Natural killer cell treated with Interleukin-12 subunit alpha and Interleukin-12 subunit beta and Interleukin-15 and Interleukin-18, amount 100 ng/mL, for 72 hours (primary cell): ENCODE data around the gene MAPK14. TPM values are rescaled to one million over a fixed set of nuclear protein-coding genes. Genes with fewer than 3 reads are reported as not detected.

Experiments used
- ATAC-seq, 2 donors: fragments of 150-1000 bp; cut with Tn5 transposase in 1 of 2; sonication (Bioruptor Pico), chemical (Tn5 transposase) in 1 of 2; 2 replicates each; pipeline ENCODE4 v1.10.0; 2021
- DNase-seq: peaks from one replicate; pipeline ENCODE4 v3.0.0; 2022; ENCODE audit warnings: low spot score
- H3K27ac Mint-ChIP-seq, 2 donors: 1 replicate in 1 of 2; 2 replicates in 1 of 2; pipeline ENCODE4 v1.8.0; 2022; ENCODE audit warnings: mixed read lengths in 2 of 2, mild to moderate bottlenecking in 1 of 2, moderate library complexity in 1 of 2
- H3K27me3 Mint-ChIP-seq, 2 donors: 1 replicate in 1 of 2; 2 replicates in 1 of 2; pipeline ENCODE4 v1.8.0; 2022; ENCODE audit warnings: mixed read lengths in 2 of 2
- H3K36me3 Mint-ChIP-seq: one replicate; pipeline ENCODE4 v1.8.0; 2022; ENCODE audit warnings: mixed read lengths
- H3K4me1 Mint-ChIP-seq, 2 donors: 1 replicate in 1 of 2; 2 replicates in 1 of 2; pipeline ENCODE4 v1.8.0; 2022; ENCODE audit warnings: low read depth in 2 of 2, mixed read lengths in 2 of 2, mild to moderate bottlenecking in 1 of 2
- H3K4me3 Mint-ChIP-seq: one replicate; pipeline ENCODE4 v1.8.0; 2022; ENCODE audit warnings: mixed read lengths
- H3K9me3 Mint-ChIP-seq: 2 replicates; pipeline ENCODE4 v1.8.0; 2022; ENCODE audit warnings: mixed read lengths
- total RNA-seq, 2 donors: library from RNA; stranded (reverse); gene quantifications; one replicate each; pipeline ENCODE4 v1.2.3, GENCODE V29; 2022

MAPK14 gene
- total RNA-seq, 2 donors from 2014 or later, result 68.4 to 71.4 TPM

DNA sequence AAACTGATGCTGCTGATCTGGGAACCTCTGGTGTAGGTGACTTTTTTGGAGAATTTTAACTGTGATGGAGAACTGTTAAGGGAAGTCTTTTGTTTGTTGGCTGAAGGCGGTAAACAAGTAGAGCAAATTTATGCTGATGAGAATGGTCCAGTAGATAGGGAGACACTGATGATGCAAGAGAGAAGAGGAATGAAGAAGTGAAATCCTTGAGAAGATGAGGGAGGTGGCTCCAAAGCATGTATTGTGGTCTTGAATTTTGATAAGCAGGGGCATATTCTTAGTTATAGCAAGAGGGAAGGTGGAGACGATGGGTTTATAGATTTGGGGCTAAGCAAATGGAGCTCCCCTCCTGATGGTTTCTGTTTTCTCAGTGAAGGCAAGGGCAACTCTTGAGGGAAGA, 22.0 kb downstream of the MAPK14 start:
- H3K36me3 Mint-ChIP-seq, result no peaks in the 10 kb centered on the region
- no peak overlapping the region for H3K27ac Mint-ChIP-seq
- DNase-seq (no peak), ATAC-seq (no peak)
- H3K27me3 Mint-ChIP-seq, result no peaks in the 10 kb centered on the region
- H3K4me1 Mint-ChIP-seq, result peaks cover 7 to 8% of the 10 kb centered on the region in 2 donors
- no peak overlapping the region for H3K4me3 Mint-ChIP-seq
- H3K9me3 Mint-ChIP-seq, result no peaks in the 10 kb centered on the region

DNA sequence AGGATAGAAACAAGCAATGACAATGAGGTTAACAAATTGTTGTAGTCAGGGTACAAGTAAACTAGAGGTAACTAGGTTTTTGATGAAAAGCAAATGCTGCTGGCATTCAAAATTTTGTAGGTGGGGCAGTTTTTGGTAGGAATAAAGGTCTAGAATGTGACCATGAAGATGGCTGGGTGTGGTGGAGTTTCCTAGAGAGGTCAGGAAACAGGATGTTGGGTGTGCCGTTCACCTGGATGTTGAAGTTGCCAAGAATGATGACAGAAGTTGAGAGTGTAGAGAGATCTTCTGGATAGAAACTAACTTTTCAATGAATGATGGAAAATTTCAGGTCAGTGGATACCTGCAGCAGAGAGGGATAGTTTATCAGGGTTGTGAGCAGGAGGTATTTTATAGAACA, 22.7 kb downstream of the MAPK14 start:
- Mint-ChIP-seq H3K27me3 (no peaks in the 10 kb centered on the region), H3K4me3 (no peak overlapping the region), H3K9me3 (no peaks in the 10 kb centered on the region), H3K4me1 (peaks cover 7 to 8% of the 10 kb centered on the region in 2 donors), H3K27ac (no peak overlapping the region), H3K36me3 (no peaks in the 10 kb centered on the region)
- DNase-seq (no peak), ATAC-seq (no peak)

DNA sequence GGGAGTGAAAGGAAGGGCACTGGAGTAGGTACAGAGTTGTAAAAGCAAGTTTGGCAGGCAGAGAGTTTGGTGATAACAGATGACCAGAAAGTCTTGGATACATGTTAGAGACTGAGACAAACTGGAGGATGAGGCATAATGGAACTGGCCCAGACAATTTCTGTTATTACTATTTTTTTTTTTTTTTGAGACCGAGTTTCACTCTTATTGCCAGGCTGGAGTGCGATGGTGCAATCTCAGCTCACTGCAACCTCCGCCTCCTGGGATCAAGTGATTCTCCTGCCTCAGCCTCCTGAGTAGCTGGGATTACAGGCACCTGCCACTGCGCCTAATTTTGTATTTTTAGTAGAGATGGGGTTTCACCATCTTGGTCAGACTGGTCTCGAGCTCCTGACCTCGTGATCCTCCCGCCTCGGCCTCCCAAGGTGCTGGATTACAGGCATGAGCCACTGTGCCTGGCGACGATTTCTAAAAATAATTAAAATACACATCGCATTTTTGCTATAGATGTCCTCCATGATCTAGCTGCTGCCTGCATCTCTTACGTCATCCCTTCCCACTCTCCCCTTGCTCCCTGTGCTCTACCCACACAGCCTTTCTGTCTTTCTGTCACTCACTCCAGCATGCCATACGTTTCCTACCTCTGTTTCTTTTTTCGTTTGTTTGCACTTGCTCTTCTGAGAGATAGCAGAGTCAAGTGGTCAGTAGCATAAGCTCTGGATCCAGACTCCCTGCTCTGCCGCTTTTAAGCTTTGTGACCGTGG, 23.5 kb downstream of the MAPK14 start:
- H3K9me3 Mint-ChIP-seq, result no peaks in the 10 kb centered on the region
- DNase-seq (no peak), ATAC-seq (peak in 1 of 2 donors; percentile 24)
- no peaks in the 10 kb centered on the region for H3K36me3 Mint-ChIP-seq
- peaks cover 10 to 11% of the 10 kb centered on the region in 2 donors for H3K4me1 Mint-ChIP-seq
- H3K27me3 Mint-ChIP-seq, result no peaks in the 10 kb centered on the region
- H3K4me3 Mint-ChIP-seq, result no peak overlapping the region
- no peak overlapping the region for H3K27ac Mint-ChIP-seq

DNA sequence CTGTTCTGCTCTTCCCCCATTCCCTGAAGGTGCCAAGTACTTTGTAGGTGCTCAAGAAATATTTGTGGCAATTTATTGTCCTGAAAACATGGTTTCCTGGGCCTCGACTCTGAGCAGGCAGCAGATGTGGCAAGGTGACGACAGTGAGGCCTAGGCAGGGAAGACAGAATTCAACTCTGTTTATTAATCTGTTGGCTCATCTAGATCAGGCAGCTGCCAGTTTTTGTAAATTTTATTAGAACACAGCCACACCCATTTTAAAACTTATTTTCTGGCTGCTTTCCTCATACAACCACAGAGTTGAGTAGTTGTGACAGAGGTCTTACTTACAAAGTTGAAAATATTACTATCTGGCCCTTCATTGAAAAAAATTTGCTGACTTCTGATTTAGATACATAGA, 24.5 kb downstream of the MAPK14 start:
- no peaks in the 10 kb centered on the region for H3K27me3 Mint-ChIP-seq
- no peak overlapping the region for H3K4me3 Mint-ChIP-seq
- H3K27ac Mint-ChIP-seq, result no peak overlapping the region
- no peaks in the 10 kb centered on the region for H3K36me3 Mint-ChIP-seq
- peaks cover 9 to 14% of the 10 kb centered on the region in 2 donors for H3K4me1 Mint-ChIP-seq
- DNase-seq, result no peak
- no peaks in the 10 kb centered on the region for H3K9me3 Mint-ChIP-seq
- no peak for ATAC-seq

DNA sequence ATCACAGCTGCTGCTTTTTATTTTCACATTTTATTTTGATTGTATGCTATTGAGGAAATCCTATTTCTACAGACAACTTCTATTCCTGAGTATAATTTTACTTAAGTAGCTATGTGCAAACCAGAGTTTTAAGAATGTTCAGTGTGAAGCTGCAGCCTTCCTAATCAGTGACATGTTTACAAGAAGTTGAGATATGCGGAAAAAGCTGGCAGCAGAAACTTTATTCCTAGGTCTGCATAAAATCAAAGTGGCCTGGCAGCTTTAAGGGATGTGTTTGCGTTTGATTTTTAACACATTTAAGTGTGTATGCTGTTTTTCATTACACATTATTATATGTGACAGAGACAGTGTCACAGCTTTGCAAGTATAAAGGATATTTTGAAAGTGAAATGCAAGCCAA, 26.3 kb downstream of the MAPK14 start:
- DNase-seq (no peak), ATAC-seq (no peak)
- Mint-ChIP-seq H3K4me1 (peaks cover 7 to 11% of the 10 kb centered on the region in 2 donors), H3K4me3 (no peak overlapping the region), H3K9me3 (no peaks in the 10 kb centered on the region), H3K27ac (no peak overlapping the region), H3K27me3 (no peaks in the 10 kb centered on the region), H3K36me3 (no peaks in the 10 kb centered on the region)

DNA sequence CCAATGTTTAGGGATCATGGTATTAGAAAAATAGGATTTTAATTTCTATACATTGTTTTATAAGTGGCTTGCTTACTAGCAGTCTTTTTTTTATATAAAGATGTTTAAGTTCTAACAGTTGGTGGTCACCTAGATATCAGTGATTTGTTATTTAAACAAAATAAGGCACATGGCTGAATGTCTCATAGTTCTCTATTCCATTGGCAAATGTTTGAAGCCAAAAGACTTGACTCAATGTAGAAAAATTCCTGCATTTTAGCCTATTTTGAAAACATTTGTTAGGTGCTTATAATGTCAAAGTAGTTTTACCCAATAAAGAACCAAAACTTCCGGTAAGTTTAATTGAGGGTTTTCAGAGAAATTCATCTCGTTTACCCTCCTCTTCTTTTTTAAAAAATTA, 26.8 kb downstream of the MAPK14 start:
- Mint-ChIP-seq H3K27ac (no peak overlapping the region), H3K9me3 (no peaks in the 10 kb centered on the region), H3K27me3 (no peaks in the 10 kb centered on the region), H3K4me3 (no peak overlapping the region), H3K36me3 (peaks cover 3% of the 10 kb centered on the region), H3K4me1 (peaks cover 9 to 11% of the 10 kb centered on the region in 2 donors)
- ATAC-seq, result no peak
- no peak for DNase-seq

DNA sequence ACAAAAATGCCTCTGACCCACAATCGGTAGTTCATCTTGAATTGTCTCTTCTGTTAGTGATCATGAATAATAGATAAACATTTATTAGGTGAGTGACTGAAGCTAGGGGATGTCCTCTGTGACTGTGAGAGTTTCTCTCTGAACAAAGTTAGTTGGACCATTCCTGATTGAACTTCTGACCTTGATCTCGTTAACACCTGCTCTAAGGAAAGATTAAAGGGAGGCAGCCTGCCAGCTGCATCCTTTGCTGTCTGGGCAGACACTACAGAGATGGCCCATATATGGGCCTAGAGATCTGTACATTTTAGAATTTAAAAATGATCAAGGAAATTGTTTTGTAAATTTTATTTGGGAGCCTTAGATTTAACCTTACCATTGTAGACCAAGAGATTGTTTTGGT, 27.3 kb downstream of the MAPK14 start:
- Mint-ChIP-seq H3K27me3 (no peaks in the 10 kb centered on the region), H3K9me3 (no peaks in the 10 kb centered on the region), H3K27ac (no peak overlapping the region), H3K4me3 (no peak overlapping the region), H3K4me1 (peaks cover 11 to 12% of the 10 kb centered on the region in 2 donors), H3K36me3 (peaks cover 8% of the 10 kb centered on the region)
- ATAC-seq (no peak), DNase-seq (no peak)

DNA sequence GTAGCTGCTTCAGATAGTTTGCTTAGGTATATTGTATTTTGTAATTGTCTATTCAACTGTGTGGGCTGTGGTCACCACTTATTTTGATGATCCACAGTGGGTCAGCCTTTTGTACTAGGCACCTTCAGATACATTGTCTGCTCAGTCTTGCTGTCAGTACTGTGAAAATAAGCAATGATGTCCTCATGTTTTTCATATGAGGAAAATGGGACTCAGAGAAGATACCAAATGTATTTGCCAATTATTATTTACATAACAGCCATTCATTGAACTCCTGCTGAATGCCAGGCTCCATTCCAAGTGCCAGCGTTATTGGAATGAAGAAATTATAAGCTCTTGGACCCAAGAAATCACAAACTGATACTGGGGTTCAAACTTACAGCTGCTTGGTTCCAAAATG, 28.6 kb downstream of the MAPK14 start:
- ATAC-seq, result no peak
- no peaks in the 10 kb centered on the region for H3K27me3 Mint-ChIP-seq
- no peak for DNase-seq
- H3K4me1 Mint-ChIP-seq, result peaks cover 18% of the 10 kb centered on the region in 2 donors
- H3K36me3 Mint-ChIP-seq, result peaks cover 9% of the 10 kb centered on the region
- H3K9me3 Mint-ChIP-seq, result no peaks in the 10 kb centered on the region
- H3K4me3 Mint-ChIP-seq, result no peak overlapping the region
- no peak overlapping the region for H3K27ac Mint-ChIP-seq

DNA sequence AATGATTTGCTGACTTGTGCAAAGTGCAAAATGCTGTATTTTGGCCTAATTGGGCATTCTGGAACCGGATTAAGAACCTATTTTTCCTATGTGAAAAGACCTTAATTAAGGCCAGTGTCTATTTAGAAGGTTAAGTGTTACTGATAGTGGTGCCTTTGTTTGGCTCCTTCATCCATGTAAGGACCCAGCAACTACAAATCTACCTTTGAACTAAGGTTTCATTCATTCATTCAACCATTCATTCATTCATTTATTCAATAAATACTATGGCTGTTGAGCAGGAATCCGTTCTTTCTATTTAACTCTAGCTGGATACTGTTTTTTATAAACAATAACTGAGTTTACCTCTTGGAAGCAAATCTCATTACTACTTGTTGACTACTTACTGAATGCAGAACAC, 33.6 kb downstream of the MAPK14 start:
- H3K9me3 Mint-ChIP-seq, result no peaks in the 10 kb centered on the region
- no peak for DNase-seq
- ATAC-seq, result no peak
- H3K4me3 Mint-ChIP-seq, result no peak overlapping the region
- peaks cover 9% of the 10 kb centered on the region for H3K36me3 Mint-ChIP-seq
- H3K4me1 Mint-ChIP-seq, result peaks cover 26 to 40% of the 10 kb centered on the region in 2 donors
- H3K27me3 Mint-ChIP-seq, result no peaks in the 10 kb centered on the region
- no peak overlapping the region for H3K27ac Mint-ChIP-seq

DNA sequence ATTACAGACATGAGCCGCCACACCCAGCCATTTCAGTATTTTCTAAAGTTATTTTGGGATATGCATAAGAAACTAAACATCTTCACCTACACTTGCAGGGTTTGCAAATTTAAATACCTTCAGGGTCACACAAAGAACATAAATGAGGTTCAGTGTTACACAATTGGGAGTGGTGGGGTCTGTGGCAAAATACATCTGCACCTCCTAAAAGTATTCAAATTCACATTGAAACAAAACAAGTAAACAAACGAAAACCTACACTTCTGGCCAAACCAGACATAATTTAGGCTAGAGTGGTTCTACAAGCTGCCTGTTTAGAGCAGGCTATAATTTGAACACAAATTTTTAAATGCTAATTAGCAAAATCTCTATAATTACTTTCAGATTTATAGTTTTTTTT, 34.6 kb downstream of the MAPK14 start:
- ATAC-seq, result no peak
- DNase-seq, result no peak
- no peaks in the 10 kb centered on the region for H3K9me3 Mint-ChIP-seq
- H3K36me3 Mint-ChIP-seq, result peaks cover 9% of the 10 kb centered on the region
- H3K27ac Mint-ChIP-seq, result no peak overlapping the region
- no peaks in the 10 kb centered on the region for H3K27me3 Mint-ChIP-seq
- H3K4me3 Mint-ChIP-seq, result no peak overlapping the region
- peaks cover 28 to 42% of the 10 kb centered on the region in 2 donors for H3K4me1 Mint-ChIP-seq

DNA sequence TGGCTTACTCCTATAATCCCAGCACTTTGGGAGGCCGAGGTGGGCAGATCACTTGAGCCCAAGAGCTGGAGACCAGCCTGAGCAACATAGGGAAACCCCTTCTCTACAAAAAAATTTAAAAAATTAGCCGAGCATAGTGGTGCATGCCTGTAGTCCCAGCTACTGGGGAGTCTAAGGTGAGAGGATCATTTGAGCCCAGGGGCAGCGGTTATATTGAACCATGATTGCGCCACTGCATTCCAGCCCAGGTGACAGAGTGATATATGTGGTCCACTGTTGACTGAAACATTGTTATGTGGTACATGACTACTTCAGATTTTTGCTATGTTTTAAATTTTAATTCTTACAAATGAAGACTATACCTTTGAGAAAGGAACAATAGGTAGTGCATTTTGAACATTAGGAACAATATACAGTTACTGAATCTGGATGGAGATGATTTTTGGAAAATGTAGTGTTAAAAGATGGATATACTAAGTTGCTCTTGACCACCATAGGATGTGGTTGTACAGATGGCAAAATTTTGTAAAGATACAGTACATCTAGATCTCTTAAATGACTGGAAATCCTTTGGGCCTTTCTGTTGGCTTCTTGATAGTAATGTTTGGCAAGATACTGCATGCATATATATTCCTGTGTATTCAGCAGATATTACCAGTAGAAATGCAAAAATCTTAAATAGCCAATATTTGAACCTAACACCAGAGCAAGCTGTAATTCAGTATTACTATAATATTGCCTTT, 35.9 kb downstream of the MAPK14 start:
- no peak overlapping the region for H3K4me3 Mint-ChIP-seq
- H3K4me1 Mint-ChIP-seq, result peaks cover 39 to 55% of the 10 kb centered on the region in 2 donors
- H3K27me3 Mint-ChIP-seq, result no peaks in the 10 kb centered on the region
- ATAC-seq (no peak), DNase-seq (no peak)
- H3K36me3 Mint-ChIP-seq, result peaks cover 9% of the 10 kb centered on the region
- no peaks in the 10 kb centered on the region for H3K9me3 Mint-ChIP-seq
- H3K27ac Mint-ChIP-seq, result no peak overlapping the region

DNA sequence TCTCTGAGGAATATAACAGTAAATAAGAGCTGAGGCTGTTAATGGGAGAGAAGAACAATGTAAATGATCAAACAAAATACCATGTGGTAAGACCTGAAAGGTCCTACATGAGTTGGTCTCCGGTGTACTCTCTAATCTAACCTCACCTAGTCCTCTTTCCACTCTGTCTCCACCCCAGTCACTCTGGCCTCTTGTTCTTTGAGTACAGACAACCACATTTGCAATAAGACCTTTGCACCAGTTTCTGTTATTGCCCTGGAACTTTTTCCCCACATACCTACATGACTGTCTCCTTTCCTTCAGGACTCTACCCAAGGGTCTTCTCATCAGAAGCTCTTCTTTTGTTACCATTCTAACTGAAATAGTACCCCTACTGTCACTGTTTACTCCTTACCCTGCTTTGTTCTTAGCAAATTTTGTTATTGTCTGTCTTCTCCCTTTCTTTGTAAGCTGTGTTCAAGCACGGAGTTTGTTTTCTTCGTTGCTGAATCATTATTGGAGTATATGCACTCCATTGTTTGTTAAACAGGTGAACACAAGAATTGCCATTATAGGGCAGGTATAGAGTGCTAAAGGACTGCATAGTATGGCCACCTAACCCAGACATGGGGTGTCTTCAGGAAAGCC, 37.3 kb downstream of the MAPK14 start:
- Mint-ChIP-seq H3K4me1 (peaks cover 40 to 58% of the 10 kb centered on the region in 2 donors), H3K36me3 (peaks cover 2% of the 10 kb centered on the region), H3K27me3 (no peaks in the 10 kb centered on the region), H3K4me3 (no peak overlapping the region), H3K9me3 (no peaks in the 10 kb centered on the region), H3K27ac (no peak overlapping the region)
- DNase-seq, result no peak
- ATAC-seq, result no peak

DNA sequence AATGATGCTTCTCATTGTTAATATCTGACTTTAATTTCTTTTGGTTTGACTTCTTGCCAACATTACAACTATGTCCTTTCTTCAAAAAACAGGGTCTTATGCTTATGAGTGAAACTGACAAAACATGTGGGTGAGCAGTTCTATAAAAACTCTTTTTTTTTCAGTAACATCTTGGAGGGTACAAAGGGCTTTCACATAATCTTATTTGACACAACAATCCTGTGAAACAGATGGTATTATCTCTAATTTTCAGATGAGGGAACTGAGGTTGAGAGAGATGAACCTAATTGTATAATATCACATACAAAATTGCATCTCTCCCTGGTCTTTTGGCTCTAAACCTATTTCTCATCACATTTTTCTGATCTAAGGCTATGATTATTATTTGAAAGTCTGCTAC, 38.3 kb downstream of the MAPK14 start:
- H3K27ac Mint-ChIP-seq, result peak overlapping the region in 1 of 2 donors; percentile 7
- no peaks in the 10 kb centered on the region for H3K27me3 Mint-ChIP-seq
- peaks cover 35 to 57% of the 10 kb centered on the region in 2 donors for H3K4me1 Mint-ChIP-seq
- ATAC-seq, result no peak
- no peak overlapping the region for H3K4me3 Mint-ChIP-seq
- no peaks in the 10 kb centered on the region for H3K36me3 Mint-ChIP-seq
- no peak for DNase-seq
- H3K9me3 Mint-ChIP-seq, result no peaks in the 10 kb centered on the region

DNA sequence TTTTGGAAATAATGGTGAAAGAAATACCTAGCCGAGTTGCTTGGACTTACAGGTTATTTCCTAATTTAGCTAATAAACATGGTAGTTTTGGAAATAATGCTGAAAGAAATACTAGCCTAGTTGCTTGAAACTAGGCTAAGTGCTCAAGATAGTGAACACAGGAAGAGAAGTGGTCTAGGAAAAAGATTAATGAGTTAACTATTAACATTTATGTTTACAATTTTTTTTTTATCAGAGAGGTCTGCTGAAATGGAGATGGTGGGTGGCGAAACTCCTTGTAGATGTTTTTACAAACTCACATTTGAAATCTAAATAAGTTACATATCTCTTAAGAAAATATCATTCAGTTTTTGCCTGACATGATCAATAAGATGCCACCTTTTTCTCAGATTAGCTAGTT, 39.2 kb downstream of the MAPK14 start:
- Mint-ChIP-seq H3K27me3 (no peaks in the 10 kb centered on the region), H3K4me1 (peaks cover 40 to 64% of the 10 kb centered on the region in 2 donors), H3K9me3 (no peaks in the 10 kb centered on the region), H3K36me3 (no peaks in the 10 kb centered on the region), H3K4me3 (no peak overlapping the region), H3K27ac (peak overlapping the region in 1 of 2 donors; percentile 7)
- no peak for ATAC-seq
- DNase-seq, result no peak
